Measurements from ENCODE around the gene HSP90AB1.

Gene HSP90AB1

DNA sequence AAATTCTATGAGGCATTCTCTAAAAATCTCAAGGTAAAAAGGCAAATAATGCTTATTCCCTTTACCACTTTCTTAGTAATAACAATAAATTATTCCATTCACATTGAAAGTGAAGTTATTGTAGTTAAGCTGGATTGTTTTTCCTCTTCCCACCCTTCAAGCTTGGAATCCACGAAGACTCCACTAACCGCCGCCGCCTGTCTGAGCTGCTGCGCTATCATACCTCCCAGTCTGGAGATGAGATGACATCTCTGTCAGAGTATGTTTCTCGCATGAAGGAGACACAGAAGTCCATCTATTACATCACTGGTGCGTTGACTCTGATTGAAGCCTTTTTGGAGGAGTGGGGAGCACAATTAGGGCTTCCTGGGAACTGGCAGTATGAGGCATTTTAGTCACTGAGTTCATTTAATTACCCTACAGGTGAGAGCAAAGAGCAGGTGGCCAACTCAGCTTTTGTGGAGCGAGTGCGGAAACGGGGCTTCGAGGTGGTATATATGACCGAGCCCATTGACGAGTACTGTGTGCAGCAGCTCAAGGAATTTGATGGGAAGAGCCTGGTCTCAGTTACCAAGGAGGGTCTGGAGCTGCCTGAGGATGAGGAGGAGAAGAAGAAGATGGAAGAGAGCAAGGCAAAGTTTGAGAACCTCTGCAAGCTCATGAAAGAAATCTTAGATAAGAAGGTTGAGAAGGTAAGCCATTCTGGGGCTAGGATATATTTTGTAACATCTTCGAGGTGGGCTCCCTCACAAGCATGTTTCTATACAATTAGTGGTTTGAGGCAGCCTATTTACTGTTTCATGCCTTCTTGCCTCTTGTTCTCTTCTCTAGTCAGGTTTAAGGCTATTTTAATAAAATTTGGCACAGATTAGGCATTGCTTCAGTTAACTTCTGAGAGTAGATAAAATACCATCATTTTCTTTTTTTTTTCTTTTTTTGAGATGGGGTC is 4.9 kb downstream of the HSP90AB1 start:
- no peak for DNase-seq
- H3K9me3 ChIP-seq = no peaks in the 10 kb centered on the region
- peaks cover 8% of the 10 kb centered on the region for H3K4me1 ChIP-seq
- peaks cover 94% of the 10 kb centered on the region for H3K36me3 ChIP-seq
- H3K4me3 ChIP-seq (ENCODE audit: low read depth, low read length) = no peak overlapping the region
- TF ChIP-seq CTCF (IDR thresholded peaks at IDR 0.05; ENCODE audit: low read depth, low read length) = no peak
- H3K27me3 ChIP-seq = no peaks in the 10 kb centered on the region

DNA sequence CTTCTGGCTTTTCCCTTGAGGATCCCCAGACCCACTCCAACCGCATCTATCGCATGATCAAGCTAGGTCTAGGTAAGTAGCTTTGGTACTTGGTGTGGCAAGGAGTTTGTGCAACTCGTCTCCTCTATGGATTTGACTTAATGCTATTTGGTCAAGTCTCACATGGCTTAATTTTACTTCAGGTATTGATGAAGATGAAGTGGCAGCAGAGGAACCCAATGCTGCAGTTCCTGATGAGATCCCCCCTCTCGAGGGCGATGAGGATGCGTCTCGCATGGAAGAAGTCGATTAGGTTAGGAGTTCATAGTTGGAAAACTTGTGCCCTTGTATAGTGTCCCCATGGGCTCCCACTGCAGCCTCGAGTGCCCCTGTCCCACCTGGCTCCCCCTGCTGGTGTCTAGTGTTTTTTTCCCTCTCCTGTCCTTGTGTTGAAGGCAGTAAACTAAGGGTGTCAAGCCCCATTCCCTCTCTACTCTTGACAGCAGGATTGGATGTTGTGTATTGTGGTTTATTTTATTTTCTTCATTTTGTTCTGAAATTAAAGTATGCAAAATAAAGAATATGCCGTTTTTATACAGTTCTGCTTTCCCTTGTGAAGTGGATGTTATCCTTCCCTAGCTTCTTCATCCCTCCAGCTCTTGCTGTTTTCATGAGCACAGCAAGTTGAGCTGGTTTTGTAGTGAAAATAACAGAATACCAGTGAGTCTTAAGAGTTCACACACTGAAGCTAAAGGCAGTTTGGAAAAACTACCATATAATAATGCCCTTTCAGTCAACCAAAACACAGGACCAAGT is 6.6 kb downstream of the HSP90AB1 start:
- peak; percentile 62 for TF ChIP-seq CTCF (IDR thresholded peaks at IDR 0.05; ENCODE audit: low read depth, low read length)

DNA sequence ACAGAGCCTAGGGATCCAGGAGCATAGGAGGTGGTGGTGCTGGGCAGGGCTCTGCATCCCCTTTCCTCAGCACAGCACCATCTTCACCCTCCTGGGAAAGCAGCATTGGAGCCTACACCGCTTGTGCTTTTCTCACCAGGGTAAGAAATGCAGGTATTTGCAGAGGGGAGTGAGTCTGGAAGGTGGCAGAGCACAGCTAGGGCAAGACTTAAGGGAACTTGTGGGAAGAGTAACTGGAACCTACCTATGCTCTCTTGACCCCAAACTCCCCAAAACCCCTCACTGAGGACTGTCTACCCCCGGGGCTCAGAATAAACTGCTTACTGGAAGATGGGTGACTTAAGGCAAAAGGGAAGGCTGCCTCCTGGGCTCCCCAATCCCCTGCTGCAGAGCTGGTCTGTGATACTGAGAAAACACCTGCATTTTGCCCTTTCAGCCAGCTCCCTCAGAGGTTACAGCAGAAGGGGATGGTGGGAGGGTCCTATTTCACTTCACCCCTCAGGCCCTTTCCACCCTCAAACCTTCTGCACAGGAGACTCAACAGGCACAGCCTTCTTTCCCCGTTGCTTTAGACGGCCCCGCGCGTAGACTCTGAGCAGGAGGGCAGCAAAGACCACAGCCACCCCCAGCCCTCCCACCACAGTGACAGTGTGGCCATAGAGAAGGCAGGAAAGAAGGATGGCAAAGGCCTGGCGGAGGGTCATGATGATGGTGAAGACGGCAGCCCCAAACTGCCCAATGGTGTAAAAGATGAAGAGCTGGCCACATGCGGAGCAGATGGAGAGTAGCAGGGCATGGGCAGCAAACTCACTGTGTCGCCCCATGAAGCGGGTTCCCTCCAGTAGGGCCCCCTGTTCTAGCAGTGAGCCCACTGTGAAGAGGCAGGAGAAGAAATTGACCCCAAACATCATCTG is 7.5 kb downstream of the HSP90AB1 start:
- H3K4me3 ChIP-seq (ENCODE audit: low read depth, low read length) = no peak overlapping the region
- TF ChIP-seq CTCF (IDR thresholded peaks at IDR 0.05; ENCODE audit: low read depth, low read length) = no peak
- H3K4me1 ChIP-seq = peaks cover 8% of the 10 kb centered on the region
- DNase-seq = peak; percentile 45
- no peaks in the 10 kb centered on the region for H3K9me3 ChIP-seq
- H3K36me3 ChIP-seq = peaks cover 75% of the 10 kb centered on the region
- H3K27me3 ChIP-seq = no peaks in the 10 kb centered on the region

More for the DNA sequence above, 6.6 kb downstream of the HSP90AB1 start:
- no peaks in the 10 kb centered on the region for H3K9me3 ChIP-seq
- peaks cover 82% of the 10 kb centered on the region for H3K36me3 ChIP-seq
- peak; percentile 85 for DNase-seq
- H3K4me3 ChIP-seq (ENCODE audit: low read depth, low read length) = no peak overlapping the region
- peaks cover 8% of the 10 kb centered on the region for H3K4me1 ChIP-seq
- H3K27me3 ChIP-seq = no peaks in the 10 kb centered on the region

GRCh38 chr6:44255105-44255808 is 8.4 kb downstream of the HSP90AB1 start:
- Histone ChIP-seq H3K4me1 (peaks cover 4% of the 10 kb centered on the region; the same call in 1 of the 2 replicates), H3K4me3 (ENCODE audit: low read depth, low read length) (peak overlapping the region; percentile 83; the same call in 1 of the 2 replicates), H3K36me3 (peaks cover 67% of the 10 kb centered on the region), H3K9me3 (no peaks in the 10 kb centered on the region), H3K27me3 (no peaks in the 10 kb centered on the region)
- DNase-seq = peak; percentile 40
- no peak for TF ChIP-seq CTCF (IDR thresholded peaks at IDR 0.05; ENCODE audit: low read depth, low read length)
